Fibroblast of upper back skin (primary cell): ENCODE results near the gene ALG3.
"Not testable (repeated sequence)": the region's sequence is repeated elsewhere in the genome, so short reads cannot be mapped to it uniquely, and the experiment has no call there.

Source experiments
- DNase-seq: peaks from one replicate; pipeline ENCODE4 v3.0.0-alpha.2; 2013

Gene ALG3

GRCh38 chr3:184248454-184249411 is at the start of gene ALG3:
TSS of gene ALG3 (minus strand) at chr3:184248962. CDS start at chr3:184248940, 22 bp downstream.
- DNase-seq = peak; percentile 82

- no peak for DNase-seq
Measured at GRCh38 chr3:184296616-184297015, 47.9 kb upstream of the ALG3 start.

- no peak for DNase-seq
Measured at GRCh38 chr3:184295771-184296170, 47.0 kb upstream of the ALG3 start.

- DNase-seq = no peak
Measured at GRCh38 chr3:184291738-184292445, 43.1 kb upstream of the ALG3 start.

- DNase-seq = no peak
Measured at GRCh38 chr3:184291044-184291737, 42.4 kb upstream of the ALG3 start.

GRCh38 chr3:184290331-184290730 is 41.6 kb upstream of the ALG3 start:
- no peak for DNase-seq

- DNase-seq = peak; percentile 49
Measured at GRCh38 chr3:184289426-184289938, 40.7 kb upstream of the ALG3 start.

GRCh38 chr3:184284696-184285095 is 35.9 kb upstream of the ALG3 start:
- peak; percentile 79 for DNase-seq

- DNase-seq = no peak
Measured at GRCh38 chr3:184283681-184284080, 34.9 kb upstream of the ALG3 start.

- DNase-seq = no peak
Measured at GRCh38 chr3:184282941-184283340, 34.2 kb upstream of the ALG3 start.

GRCh38 chr3:184277366-184277765 is 28.6 kb upstream of the ALG3 start:
- DNase-seq = no peak

GRCh38 chr3:184275961-184276910 is 27.5 kb upstream of the ALG3 start, which contains the start of gene ECE2:
TSS of gene ECE2 (plus strand) at chr3:184276022. CDS start at chr3:184276154, 132 bp downstream.
- no peak for DNase-seq

GRCh38 chr3:184275381-184275701 is 26.6 kb upstream of the ALG3 start:
- no peak for DNase-seq

- DNase-seq = no peak
Measured at GRCh38 chr3:184272269-184272668, 23.5 kb upstream of the ALG3 start.

- not testable (repeated sequence) for DNase-seq
Measured at GRCh38 chr3:184267249-184267648, 18.5 kb upstream of the ALG3 start.

- DNase-seq = no peak
Measured at GRCh38 chr3:184262764-184263179, 14.0 kb upstream of the ALG3 start.

GRCh38 chr3:184261854-184262763 is 13.3 kb upstream of the ALG3 start:
- no peak for DNase-seq

GRCh38 chr3:184261270-184261853 is 12.6 kb upstream of the ALG3 start, which contains the start of gene CAMK2N2:
TSS of gene CAMK2N2 (minus strand) at chr3:184261553. CDS start at chr3:184261285, 268 bp downstream.
- peak; percentile 31 for DNase-seq

GRCh38 chr3:184260724-184261269 is 12.0 kb upstream of the ALG3 start:
- DNase-seq = no peak
